Type B pancreatic cell (in vitro differentiated cells): Measurements from ENCODE around the gene DRD2. TPM values are rescaled to one million over a fixed set of nuclear protein-coding genes. Genes with fewer than 3 reads are reported as not detected.

Experiments used
- DNase-seq: peaks from one replicate; pipeline ENCODE4 v3.0.0; 2021; ENCODE audit warnings: mixed read lengths; ENCODE audit not compliant: unreplicated experiment; ENCODE audit errors: extremely low spot score
- H3K27ac Mint-ChIP-seq: 2 replicates; pipeline ENCODE4 v1.8.0; 2021; ENCODE audit warnings: mild to moderate bottlenecking, mixed read lengths
- H3K27me3 Mint-ChIP-seq: 2 replicates; pipeline ENCODE4 v1.8.0; 2021; ENCODE audit warnings: mixed read lengths
- H3K36me3 Mint-ChIP-seq: 2 replicates; pipeline ENCODE4 v1.8.0; 2021; ENCODE audit warnings: mixed read lengths
- H3K4me1 Mint-ChIP-seq: one replicate; pipeline ENCODE4 v1.8.0; 2021; ENCODE audit warnings: mixed read lengths; ENCODE audit not compliant: unreplicated experiment
- H3K4me3 Mint-ChIP-seq: 2 replicates; pipeline ENCODE4 v1.8.0; 2021; ENCODE audit warnings: mild to moderate bottlenecking, mixed read lengths
- H3K9me3 Mint-ChIP-seq: 2 replicates; pipeline ENCODE4 v1.8.0; 2021; ENCODE audit warnings: mixed read lengths
- CTCF ChIP-seq: fragments of 200-600 bp; sonication (generic); conservative IDR thresholded peaks from 2 replicates; pipeline ENCODE4 v1.5.0; 2021; ENCODE audit warnings: antibody characterized with exemption, mild to moderate bottlenecking
- total RNA-seq: library from RNA; stranded (reverse); gene quantifications from 2 replicates; pipeline ENCODE4 v1.2.1, GENCODE V29; 2021; ENCODE audit warnings: low replicate concordance

DRD2 gene
- total RNA-seq, 1 donor from 2014 or later, result 3.7 TPM

- H3K27ac Mint-ChIP-seq, result no peak overlapping the region
- no peak for TF ChIP-seq CTCF
- no peaks in the 10 kb centered on the region for H3K4me1 Mint-ChIP-seq
- H3K27me3 Mint-ChIP-seq, result peaks cover 32% of the 10 kb centered on the region
- H3K9me3 Mint-ChIP-seq, result no peaks in the 10 kb centered on the region
- no peaks in the 10 kb centered on the region for H3K36me3 Mint-ChIP-seq
- no peak for DNase-seq
- H3K4me3 Mint-ChIP-seq, result no peak overlapping the region
Observed at GRCh38 chr11:113454455-113454854, 20.7 kb downstream of the DRD2 start.

GRCh38 chr11:113449743-113450142 lies 25.5 kb downstream of the DRD2 start:
- Mint-ChIP-seq H3K27ac (no peak overlapping the region), H3K4me3 (no peak overlapping the region), H3K27me3 (peaks cover 35% of the 10 kb centered on the region), H3K4me1 (peaks cover 6% of the 10 kb centered on the region), H3K9me3 (no peaks in the 10 kb centered on the region), H3K36me3 (no peaks in the 10 kb centered on the region)
- no peak for TF ChIP-seq CTCF
- no peak for DNase-seq

- TF ChIP-seq CTCF, result no peak
- Mint-ChIP-seq H3K27ac (no peak overlapping the region), H3K9me3 (no peaks in the 10 kb centered on the region), H3K36me3 (no peaks in the 10 kb centered on the region), H3K27me3 (peaks cover 30% of the 10 kb centered on the region), H3K4me1 (peaks cover 6% of the 10 kb centered on the region), H3K4me3 (no peak overlapping the region)
- no peak for DNase-seq
Observed at GRCh38 chr11:113448316-113448677, 26.9 kb downstream of the DRD2 start.

GRCh38 chr11:113447621-113448315 lies 27.4 kb downstream of the DRD2 start:
- no peak for DNase-seq
- Mint-ChIP-seq H3K9me3 (no peaks in the 10 kb centered on the region), H3K27ac (no peak overlapping the region), H3K36me3 (no peaks in the 10 kb centered on the region), H3K4me1 (peaks cover 6% of the 10 kb centered on the region), H3K27me3 (peaks cover 29% of the 10 kb centered on the region), H3K4me3 (no peak overlapping the region)
- TF ChIP-seq CTCF, result no peak

- Mint-ChIP-seq H3K4me1 (peaks cover 6% of the 10 kb centered on the region), H3K9me3 (no peaks in the 10 kb centered on the region), H3K27me3 (peaks cover 29% of the 10 kb centered on the region), H3K36me3 (no peaks in the 10 kb centered on the region), H3K27ac (no peak overlapping the region), H3K4me3 (no peak overlapping the region)
- no peak for DNase-seq
- TF ChIP-seq CTCF, result no peak
Observed at GRCh38 chr11:113446938-113447337, 28.3 kb downstream of the DRD2 start.
